ENCODE data around the gene HIVEP3. TPM values are rescaled to one million over a fixed set of nuclear protein-coding genes. Genes with fewer than 3 reads are reported as not detected.

HIVEP3 gene
- total RNA-seq, 4 donors from 2014 or later = 6.1 to 10.1 (median 7.8) TPM

GRCh38 chr1:41480204-41481108 is 438.3 kb downstream of the HIVEP3 start:
- ATAC-seq (ENCODE audit: low FRiP score) (no peak), DNase-seq (ENCODE audit: low spot score) (no peak)
- TF ChIP-seq CTCF (IDR thresholded peaks at IDR 0.05) = no peak

GRCh38 chr1:41479808-41480160 is 438.9 kb downstream of the HIVEP3 start:
- ATAC-seq (ENCODE audit: low FRiP score) (no peak), DNase-seq (ENCODE audit: low spot score) (no peak)
- no peak for TF ChIP-seq CTCF (IDR thresholded peaks at IDR 0.05)

- TF ChIP-seq CTCF (IDR thresholded peaks at IDR 0.05) = no peak
- ATAC-seq (ENCODE audit: low FRiP score) = peak; percentile 42
- DNase-seq (ENCODE audit: low spot score) = no peak
Measured at GRCh38 chr1:41479000-41479807, 439.5 kb downstream of the HIVEP3 start.

- ATAC-seq (ENCODE audit: low FRiP score) = no peak
- no peak for DNase-seq (ENCODE audit: low spot score)
- no peak for TF ChIP-seq CTCF (IDR thresholded peaks at IDR 0.05)
Measured at GRCh38 chr1:41478118-41478748, 440.5 kb downstream of the HIVEP3 start.

- DNase-seq (ENCODE audit: low spot score) = no peak
- ATAC-seq (ENCODE audit: low FRiP score) = peak; percentile 4
- TF ChIP-seq CTCF (IDR thresholded peaks at IDR 0.05) = peak in 1 of 3 donors; percentile 4
Measured at GRCh38 chr1:41476807-41477361, 441.8 kb downstream of the HIVEP3 start.

- no peak for DNase-seq (ENCODE audit: low spot score)
- ATAC-seq (ENCODE audit: low FRiP score) = no peak
- no peak for TF ChIP-seq CTCF (IDR thresholded peaks at IDR 0.05)
Measured at GRCh38 chr1:41475859-41476567, 442.7 kb downstream of the HIVEP3 start.

All from omental fat pad (tissue), 4 donors.